AG20443 (cell line): ENCODE measurements around the gene OR10Z1.

Source experiments
- DNase-seq: peaks from one replicate; pipeline ENCODE4 v3.0.0; 2012; ENCODE audit warnings: low spot score, mixed read lengths

OR10Z1 gene, protein sequence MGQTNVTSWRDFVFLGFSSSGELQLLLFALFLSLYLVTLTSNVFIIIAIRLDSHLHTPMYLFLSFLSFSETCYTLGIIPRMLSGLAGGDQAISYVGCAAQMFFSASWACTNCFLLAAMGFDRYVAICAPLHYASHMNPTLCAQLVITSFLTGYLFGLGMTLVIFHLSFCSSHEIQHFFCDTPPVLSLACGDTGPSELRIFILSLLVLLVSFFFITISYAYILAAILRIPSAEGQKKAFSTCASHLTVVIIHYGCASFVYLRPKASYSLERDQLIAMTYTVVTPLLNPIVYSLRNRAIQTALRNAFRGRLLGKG

GRCh38 chr1:158604968-158605367, at the start of gene OR10Z1:
Gene OR10Z1, plus strand, starts transcription at chr1:158605268. Its CDS starts 1,171 bp downstream, at chr1:158606439.
- no peak for DNase-seq

- DNase-seq: no peak
These were observed 45.4 kb upstream of the OR10Z1 start for GRCh38 chr1:158559696-158560095.

- no peak for DNase-seq
These were observed 41.2 kb upstream of the OR10Z1 start for GRCh38 chr1:158563853-158564252.

DNA sequence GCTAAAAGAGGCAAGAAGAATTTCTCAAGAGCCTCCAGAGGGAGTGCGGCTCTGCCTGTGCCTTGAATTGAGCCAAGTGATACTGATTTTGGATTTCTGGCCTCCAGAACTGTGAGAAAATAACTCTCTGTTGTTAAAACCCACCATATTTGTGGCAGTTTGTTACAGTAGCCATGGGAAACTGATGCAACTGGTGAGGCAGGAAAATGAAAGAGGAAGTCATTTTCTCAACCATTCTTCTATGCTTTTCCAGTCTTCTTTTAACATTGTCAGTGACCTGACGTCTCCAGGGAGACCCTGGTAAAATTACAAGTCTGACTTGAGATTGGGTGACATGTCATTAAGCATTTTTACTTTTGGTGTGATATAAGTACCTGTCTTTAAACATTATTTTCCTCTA, 40.5 kb upstream of the OR10Z1 start:
- no peak for DNase-seq

- DNase-seq: no peak
These were observed 34.6 kb upstream of the OR10Z1 start, which contains the start of gene OR6P1 for GRCh38 chr1:158570480-158570879. Gene OR6P1, minus strand, starts transcription at chr1:158570580. Its CDS starts 6,976 bp downstream, at chr1:158563604.

DNA sequence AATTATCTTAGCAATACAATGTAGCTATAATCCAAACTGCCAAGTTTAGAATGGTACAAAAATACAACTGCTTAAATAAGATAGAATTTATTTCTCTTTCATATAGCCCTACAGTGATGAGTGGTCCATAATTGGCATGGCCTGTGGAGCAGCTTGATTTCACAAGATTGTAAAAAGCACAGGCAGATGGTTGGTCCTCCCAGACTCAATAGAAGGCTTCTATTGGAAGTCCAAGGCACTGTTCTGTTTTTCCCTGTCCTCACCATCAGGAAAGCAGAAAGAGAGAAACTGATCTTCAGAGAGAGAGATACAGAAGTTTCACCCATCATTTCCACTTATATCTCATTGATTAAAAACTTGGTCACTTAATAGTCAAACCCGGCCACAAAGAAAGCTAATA, 32.8 kb upstream of the OR10Z1 start:
- no peak for DNase-seq

GRCh38 chr1:158577561-158577960, 27.5 kb upstream of the OR10Z1 start:
- no peak for DNase-seq

DNA sequence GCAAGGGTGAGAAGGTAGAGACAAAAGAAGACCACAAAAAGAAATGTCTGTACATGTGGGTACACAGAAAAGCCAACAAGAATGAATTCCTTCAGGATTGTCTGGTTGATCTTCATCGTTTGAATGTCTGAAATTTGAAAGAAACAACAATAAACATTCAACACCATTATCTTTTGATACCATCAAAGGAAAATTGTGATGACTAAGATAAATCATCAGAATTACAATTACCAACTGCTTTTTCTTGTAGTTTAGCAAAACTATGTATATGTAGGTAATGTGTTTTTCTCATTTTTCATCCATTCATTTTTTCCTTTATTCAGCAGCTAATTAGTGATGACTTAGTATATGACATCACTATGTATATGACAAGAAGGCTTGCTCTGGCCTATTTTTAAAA, 25.3 kb upstream of the OR10Z1 start, which contains the start of gene OR10X1:
TSS of gene OR10X1 (minus strand) at position 167 of the 400 bp plus-strand sequence. CDS start at position 167, 0 bp downstream.
- no peak for DNase-seq

DNA sequence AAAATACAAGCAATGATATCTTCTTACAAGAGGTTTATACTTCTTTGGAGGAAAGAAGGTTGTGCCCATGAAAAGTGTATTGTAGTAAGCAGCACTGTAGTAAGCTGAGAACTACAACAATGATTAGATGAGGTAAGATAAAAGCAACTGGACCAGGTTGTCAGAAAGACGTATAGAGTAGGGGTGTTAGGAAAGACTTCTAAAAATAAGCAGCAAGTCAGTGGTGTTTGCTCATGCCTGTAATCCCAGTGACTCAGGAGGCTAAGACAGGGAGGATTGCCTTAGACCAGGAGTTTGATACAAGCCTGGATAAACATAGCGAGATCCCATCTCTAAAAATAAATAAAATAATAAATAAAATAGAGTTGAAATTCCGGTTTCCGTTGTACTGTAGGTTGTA, 21.1 kb upstream of the OR10Z1 start:
- DNase-seq: no peak

- DNase-seq: no peak
These were observed 18.1 kb upstream of the OR10Z1 start for GRCh38 chr1:158586942-158587341.

DNA sequence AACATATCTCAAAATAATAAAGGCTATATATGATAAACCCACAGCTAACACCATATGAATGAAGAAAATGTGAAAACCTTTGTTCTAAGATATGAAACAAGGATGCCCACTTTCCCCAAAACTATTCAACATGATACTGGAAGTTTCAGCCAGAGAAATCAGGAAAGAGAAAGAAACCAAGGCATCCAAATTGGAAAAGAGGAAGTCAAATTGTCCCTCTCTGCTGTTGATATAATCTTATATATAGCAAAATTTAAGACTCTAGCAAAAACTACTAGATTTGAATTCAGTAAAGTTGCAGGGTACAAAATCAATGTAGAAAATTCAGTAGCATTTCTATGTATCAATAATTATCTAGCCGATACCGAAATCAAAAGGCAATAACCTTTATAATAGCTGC, 4.3 kb upstream of the OR10Z1 start:
- no peak for DNase-seq

- DNase-seq: no peak
These were observed 2.2 kb downstream of the OR10Z1 start for GRCh38 chr1:158607296-158607695.

GRCh38 chr1:158611916-158612315, 6.8 kb downstream of the OR10Z1 start:
- no peak for DNase-seq

- no peak for DNase-seq
These were observed 8.7 kb downstream of the OR10Z1 start for GRCh38 chr1:158613764-158614163.

GRCh38 chr1:158638146-158638545, 33.1 kb downstream of the OR10Z1 start:
- DNase-seq: no peak

DNA sequence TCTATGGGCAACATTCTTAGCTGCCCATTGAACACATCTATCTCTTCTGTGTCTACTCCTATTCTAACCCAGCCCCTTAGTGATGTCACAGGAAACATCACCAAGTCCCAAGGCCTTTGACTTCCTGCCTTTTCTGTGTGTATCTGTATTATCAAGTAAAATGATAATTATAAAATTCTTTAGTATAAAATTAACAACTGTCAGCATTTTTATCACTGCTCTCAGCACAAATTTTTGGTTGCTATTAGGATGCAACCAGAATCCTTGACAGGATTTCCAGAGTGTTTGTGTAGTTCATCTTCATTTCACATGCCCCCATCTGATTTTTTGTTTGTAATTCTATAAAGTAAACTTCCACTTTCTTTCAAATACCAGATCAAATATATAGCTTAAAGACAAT, 33.8 kb downstream of the OR10Z1 start:
- no peak for DNase-seq

GRCh38 chr1:158644449-158644848, 39.4 kb downstream of the OR10Z1 start:
- DNase-seq: no peak

GRCh38 chr1:158646465-158646864, 41.4 kb downstream of the OR10Z1 start:
- no peak for DNase-seq

GRCh38 chr1:158649052-158649451, 44.0 kb downstream of the OR10Z1 start:
- no peak for DNase-seq

DNA sequence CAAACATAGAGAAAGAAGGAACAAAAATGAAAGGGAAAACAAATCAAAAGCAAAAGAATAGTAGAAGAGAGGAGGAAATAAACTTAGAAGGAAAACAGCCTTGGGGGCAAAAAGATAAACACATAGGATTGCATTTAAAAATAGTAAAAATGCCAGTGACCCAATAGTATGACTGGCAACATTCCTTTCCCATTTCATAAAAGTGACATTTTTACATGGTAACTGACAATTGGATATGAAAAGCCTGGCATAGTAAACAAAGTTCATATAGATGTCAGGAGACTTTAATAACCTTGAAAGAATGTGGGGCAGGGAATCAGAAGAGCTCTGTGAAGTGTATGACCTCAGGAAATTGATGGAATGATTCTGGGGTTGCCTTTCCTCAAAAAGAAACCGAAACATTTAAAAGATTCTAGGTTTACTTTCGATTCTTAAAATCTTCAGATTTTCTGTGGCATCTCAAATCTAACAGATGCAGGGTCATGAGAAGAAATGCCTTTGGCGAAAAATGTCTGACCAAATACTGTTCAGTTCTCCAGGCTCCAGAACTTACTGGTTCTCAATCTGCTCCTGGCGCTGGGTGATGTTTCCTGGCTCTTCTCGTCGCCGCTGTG, 47.8 kb downstream of the OR10Z1 start:
- DNase-seq: no peak

GRCh38 chr1:158654086-158654485, 49.0 kb downstream of the OR10Z1 start:
- DNase-seq: no peak

GRCh38 chr1:158654571-158654970, 49.5 kb downstream of the OR10Z1 start:
- no peak for DNase-seq
